Activated T-helper 9 cell treated with anti-CD3 and anti-CD28 coated beads, Interleukin-2, amount 50 U/mL, for 16 hours (primary cell): Measurements from ENCODE around the gene WNT7B.

ENCODE experiments used
- DNase-seq: peaks from one replicate; pipeline ENCODE4 v3.0.0-alpha.2; 2020; ENCODE audit warnings: low read depth

Gene WNT7B

DNA sequence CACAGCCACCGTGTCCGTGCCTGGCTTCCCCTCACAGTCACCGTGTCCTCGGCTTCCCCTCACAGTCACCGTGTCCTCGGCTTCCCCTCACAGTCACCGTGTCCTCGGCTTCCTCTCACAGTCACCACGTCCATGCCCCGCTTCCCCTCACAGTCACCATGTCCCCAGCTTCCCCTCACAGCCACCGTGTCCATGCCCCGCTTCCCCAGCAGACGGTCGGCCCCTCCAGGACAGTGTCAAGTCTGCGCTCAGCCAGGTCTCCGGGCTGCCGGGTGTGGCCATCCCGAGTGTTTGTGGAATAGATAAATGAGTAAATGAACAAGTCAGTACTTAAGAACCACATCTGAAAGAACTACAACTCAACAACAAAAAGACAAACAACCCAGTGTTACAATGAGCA lies 23.8 kb downstream of the WNT7B start:
- DNase-seq = no peak

DNA sequence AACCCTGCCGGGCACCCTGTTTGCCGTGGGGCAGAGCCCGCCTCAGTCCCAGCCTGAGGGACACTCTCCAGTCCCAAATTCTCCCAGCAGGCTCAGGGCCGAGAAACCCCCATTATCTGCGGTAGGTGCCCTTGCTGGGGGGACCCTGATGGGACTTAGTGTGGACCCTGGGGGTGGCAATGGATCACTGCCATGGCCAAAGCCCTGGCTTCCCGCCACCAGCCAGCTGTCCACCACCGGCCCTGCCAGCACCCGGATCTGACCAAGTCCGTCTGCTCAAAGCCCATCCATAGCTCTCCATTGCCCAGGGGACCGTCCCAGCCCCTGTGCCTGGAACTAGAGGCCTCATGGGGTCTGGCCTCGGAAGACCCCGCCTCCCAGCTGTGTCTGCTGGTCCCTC lies 24.4 kb downstream of the WNT7B start:
- DNase-seq = no peak

DNA sequence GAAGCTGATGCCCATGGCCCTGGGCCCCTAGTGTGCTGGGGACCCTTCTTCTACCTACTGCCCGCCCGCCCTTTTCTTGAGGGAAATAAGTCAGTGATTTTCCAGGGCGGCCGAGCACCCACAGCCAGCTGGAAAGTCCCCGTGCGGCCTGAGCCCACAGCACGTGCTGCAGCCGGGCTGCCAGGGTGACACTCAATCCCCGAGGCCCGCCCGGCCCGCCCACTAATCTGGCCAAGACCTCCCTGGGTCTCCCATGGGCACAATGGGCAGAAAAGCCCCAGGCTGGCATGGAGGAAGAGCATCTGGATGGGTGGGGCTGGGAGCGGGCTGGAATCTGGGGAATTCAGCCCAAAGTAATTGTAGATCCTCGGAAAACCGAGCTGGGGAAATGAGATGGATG lies 24.8 kb downstream of the WNT7B start:
- no peak for DNase-seq

DNA sequence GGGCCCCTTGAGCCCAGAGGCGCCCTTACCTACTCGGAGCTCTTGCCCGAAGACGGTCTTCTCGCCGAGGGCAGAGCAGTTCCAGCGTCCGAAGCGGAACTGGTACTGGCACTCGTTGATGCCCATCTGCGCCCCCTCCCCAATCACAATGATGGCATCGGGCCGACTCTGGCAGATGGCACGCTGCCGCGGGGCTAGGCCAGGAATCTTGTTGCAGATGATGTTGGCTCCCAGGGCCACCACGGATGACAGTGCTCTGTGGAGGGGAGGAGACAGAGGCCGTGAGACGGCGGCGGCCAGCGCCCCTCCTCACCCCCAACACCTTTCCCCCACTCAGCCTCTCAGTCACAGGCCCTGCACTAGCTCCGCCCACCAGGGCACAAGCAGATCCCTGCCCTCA lies 27.1 kb downstream of the WNT7B start:
- DNase-seq = no peak

DNA sequence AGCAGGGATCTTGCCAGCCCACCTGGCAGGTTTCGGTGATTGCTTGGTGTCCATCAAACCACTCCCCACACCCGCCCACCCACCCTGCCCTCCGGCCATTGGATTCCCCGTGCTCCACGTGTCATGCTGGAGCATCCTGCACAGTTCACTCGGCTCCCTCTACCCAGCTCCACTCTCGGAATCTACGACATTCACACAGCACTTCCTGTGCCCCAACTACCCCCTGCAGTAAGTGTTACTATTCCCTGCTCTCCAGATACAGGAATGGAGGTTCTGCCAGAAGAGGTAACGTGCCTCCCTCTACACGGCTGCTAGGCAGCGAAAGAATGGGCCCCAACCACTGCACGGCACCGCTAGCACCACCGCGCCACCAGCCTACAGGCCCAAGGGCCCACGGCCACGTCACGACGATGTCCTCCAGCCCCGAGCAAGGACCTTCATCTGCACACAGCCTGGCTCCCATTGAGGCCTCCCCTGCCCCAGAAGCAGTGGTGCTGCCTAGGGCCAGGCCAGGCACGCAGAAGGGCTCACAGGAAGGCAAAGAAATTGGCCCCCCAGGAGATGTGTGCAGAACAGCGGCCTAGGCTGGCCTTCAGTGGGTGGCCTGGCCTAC lies 27.6 kb downstream of the WNT7B start:
- no peak for DNase-seq

DNA sequence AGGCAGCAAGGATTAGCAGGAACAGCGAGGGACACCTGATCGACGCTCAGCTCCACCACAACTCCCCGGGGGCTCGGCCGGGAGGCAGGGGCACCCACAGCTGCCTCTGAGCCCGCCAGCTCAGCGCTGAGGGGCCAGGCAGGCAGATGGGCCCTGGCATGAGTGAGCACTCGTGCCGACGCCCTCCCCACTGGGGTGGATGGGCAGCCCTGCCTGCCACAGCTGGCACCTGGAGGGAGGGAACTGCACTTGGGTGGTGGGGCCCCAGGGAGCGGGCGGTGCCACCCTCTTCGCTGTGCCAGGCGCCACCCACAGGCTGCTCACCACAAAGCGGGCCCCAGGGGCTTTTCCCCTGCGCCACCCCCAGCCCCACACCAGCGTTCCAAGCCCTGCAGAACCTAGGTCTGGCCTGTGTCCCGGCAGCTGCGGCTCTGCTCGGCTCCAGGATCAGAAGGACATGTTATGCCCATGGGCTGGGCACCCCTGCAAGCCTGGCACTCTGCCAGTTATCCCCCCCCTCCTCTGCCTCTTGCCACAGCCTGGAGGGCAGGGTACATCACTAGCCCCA lies 28.8 kb downstream of the WNT7B start:
- no peak for DNase-seq

DNA sequence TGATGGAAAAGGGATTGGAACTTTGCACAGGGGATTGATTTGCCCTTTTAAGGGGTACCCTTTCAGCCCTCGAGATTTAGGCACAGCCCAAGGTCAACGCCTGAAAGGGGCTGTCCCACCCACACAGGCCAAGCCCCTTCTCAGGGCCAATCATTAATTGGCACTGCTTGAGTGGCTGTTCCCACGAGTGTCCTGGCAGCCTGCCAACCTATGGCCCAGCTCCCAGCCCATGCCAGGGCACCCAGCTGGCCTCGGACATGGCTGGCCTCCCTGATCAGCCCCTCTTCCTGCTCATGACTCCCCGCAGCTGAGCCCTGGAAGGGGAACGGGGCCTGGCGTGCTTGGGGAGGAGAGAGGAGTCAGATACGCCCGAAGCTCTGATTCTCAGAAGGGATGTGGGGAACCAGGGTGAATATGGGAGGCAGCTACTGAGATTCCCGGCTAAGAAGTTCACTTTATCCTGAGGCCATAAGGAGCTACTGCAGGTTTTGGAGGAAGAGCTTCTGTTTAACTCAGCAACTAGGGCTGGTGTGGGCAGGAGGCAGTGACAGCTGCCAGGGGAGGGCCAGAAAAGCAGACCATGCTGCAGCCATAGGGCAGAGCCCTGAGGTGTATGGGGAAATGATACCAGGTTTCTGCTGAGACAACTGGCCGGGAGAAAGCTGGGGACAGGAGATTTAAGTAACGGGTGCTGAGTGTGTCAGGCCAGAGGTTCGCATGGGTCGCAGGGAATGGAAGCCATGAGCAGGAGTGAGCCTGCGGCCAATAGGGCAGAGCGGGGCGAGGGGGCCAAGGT lies 30.0 kb downstream of the WNT7B start:
- DNase-seq = no peak

DNA sequence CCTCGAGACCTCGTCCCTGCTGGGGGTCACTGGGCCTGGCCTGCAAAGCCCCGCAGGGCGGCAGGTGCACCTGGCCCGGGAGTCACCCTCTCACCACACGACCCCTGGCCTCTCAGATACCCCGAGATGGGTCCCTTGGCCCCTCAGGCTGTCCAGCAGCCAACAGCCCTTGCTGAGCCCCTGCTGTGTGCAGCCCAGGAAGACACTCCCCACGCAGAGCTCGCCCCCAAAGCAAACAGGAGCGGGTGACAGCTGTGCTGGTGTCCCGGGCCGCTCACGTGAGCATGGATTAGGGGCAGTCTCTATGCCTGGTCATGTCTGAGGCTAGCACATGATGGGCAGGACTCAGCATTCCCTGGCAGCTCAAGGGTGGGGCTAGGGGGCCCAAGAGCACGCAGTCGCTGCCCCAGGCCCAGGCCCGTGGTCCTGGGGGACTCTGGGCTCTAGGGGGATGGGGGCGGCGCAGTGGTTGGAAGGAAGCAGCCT lies 31.3 kb downstream of the WNT7B start:
- DNase-seq = no peak

DNA sequence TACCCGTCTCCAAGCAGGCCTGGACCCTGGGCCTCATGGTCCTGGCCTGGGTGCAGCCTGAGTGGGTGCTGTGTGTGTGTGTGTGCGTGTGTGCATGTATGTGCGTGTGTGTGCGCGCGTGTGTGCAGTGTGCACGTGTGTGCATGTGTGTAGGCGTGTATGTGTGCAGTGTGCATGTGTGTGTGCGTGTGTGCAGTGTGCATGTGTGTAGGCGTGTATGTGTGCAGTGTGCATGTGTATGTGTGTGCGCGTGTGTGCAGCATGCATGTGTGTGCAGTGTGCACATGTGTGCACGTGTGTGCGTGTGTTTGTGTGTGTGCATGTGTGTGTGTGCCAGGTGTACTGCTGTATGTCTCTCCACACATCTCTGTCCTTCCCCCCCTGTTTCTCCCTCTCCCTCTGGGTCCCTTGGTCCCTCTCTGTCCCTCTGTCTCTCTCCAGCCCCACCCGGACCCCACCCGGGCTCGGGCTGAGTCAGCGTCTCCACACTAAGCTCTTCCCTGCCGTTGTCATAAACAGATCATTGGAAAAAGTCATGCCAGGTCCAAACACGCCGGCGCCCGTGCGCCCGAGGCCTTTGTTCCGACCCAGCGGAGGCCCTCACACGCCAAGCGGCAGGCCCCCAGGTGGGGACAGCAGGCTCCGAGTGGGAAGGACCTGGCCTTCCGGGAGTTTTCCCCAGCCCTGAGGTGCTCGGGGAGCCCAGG lies 34.0 kb downstream of the WNT7B start:
- no peak for DNase-seq

DNA sequence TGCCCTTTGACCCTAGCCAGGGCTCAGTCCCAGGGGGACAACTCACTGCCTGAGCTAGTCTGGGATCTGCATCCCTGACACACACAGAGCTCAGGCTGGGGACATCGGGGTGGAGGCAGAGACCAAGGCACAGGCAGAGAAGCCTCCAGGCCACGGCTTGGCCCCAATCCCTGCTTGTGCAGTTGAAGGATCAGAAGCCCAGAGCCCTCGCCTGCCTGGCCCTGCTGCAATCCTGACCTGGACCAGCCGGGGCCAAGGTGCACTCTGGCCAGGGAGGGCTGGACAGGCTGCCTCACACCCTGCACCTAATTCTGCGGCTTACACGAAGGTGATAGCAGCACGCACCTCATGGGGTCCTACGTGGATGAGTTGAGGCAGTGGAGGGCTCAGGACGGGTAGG lies 34.6 kb downstream of the WNT7B start:
- DNase-seq = no peak

DNA sequence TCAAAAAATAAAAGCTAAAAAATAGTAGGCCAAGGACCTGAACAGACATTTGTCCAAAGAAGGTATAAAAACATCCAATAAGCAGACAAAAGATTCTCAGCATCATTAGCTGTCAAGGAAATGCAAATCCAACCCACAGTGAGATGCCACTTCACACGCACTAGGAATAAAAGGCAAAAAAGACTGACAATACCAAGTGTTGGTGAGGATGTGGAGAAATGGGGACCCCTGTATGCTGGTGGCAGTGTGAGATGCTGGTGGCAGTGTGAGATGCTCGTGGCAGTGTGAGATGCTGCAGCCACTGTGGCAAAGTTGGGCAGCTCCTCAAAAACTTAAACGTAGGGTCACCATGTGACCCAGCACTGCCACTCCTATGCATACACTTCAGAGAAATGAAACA lies 38.0 kb downstream of the WNT7B start:
- DNase-seq = no peak

DNA sequence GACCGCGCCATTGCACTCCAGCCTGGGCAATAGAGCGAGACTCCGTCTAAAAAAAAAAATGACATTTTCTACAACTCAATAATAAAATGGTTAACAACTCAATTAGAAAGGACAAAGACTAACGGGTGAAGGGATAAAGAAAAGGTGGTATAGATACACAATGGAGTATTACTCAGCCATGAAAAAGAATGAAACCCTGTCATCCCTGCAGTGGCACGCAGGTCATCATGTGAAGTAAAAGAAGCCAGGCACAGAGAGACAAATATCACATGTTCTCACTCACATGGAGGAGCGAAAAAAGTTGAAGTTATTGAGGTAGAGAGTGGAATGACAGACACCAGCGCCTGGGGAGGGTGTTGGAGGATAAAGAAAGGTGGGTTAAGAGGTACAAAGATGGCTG lies 39.0 kb downstream of the WNT7B start:
- no peak for DNase-seq

DNA sequence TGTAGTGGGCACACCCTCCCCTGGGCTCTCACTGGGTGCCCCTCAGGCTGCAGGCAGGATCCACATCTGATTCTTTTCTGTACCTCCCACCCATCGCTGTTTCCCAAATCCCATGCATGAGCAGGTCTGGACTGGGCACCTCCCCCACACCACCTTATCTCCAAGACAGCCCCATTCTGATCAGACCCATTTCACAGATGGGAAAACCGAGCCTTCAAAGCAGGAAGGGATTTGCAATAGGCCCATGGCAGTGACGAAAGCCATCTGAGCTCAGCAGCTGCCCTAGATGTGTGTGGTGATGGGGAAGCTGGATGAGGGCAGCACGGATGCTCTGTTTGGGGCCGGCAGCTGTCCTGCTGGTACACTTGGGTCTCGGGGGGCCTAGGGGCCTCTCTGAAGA lies 41.4 kb downstream of the WNT7B start:
- no peak for DNase-seq

DNA sequence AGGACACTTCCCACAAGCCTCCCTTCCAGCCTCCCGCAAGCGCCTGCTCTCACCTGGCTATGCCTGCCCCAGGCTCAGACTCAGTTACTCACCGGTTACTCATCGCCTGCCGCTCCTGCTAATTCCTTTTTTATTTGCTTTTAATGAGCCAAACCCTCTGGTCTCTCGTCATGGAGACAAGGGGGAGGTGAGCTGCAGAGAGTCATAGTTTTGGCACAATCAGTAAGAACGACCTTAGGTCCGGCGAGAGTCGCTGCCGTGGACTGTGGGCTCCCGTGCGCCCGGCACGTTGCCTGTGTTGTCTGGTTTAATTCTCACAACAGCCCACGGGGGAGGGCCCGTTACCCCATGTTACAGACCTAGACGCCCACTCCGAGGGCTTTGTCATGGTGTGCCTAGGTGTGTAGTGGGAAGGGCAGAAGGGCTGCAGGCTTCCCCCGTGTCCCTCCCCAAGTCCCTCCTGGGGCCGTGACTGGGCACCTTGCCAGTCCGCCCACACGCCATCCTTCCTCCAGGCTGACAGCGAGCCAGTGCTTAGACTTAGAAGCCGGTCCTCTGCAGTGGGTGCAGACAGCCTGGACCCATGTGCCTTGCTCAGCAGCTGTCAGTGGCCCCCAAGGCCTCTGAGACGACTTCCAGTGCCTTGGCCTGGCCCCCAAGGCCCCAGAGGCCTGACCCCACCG lies 42.2 kb downstream of the WNT7B start:
- no peak for DNase-seq

DNA sequence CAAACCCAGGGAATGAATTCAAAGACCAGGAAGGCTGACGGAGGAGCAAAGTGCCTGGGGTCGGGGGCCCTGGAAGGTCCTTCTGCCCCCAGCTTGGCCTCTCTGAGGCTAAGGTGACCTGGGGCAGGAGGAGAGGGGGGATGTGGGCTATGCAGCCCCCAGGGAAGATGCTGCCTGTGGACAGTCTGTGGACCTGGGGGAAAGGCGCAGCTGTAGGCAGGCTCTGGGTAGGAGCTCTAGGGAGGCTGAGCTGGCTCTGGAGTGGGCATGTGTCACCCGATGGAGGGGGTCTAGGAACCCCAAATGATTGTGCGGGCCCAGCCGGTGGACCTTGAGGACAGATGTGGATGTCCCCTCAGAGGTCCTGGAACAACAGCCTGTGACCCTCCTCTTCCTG lies 42.8 kb downstream of the WNT7B start:
- DNase-seq = no peak

DNA sequence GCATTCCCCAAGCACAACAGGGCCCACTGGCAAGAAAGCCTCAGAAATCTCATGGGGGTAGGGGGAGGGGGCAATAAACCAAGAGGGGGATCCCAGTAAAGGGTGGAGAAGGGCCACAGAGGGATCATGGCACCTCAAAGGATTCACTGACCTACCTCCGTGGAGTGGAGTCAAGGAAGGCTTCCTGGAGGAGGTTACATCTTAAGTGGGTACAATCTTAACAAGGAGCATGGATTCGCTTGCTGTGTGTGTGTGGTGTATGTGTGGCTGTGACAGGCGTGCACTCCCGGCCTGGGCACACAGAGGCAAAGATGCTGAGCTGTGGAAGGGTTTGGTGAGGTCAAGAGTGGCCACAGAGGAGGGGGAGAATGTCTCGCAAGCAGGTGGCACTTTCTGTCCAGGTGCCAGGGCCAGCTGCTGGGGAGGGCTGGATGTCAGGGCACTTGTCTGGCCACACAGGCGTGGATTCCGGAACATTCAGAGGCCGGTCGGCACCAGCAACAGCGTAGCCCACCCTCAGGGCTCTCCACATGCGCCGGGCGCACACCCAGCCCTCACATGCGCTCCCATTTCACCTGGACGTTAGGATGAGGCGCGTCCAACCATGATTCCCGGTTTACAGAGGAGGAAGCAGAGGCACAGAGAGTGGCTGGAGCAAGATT lies 43.3 kb downstream of the WNT7B start:
- DNase-seq = no peak

DNA sequence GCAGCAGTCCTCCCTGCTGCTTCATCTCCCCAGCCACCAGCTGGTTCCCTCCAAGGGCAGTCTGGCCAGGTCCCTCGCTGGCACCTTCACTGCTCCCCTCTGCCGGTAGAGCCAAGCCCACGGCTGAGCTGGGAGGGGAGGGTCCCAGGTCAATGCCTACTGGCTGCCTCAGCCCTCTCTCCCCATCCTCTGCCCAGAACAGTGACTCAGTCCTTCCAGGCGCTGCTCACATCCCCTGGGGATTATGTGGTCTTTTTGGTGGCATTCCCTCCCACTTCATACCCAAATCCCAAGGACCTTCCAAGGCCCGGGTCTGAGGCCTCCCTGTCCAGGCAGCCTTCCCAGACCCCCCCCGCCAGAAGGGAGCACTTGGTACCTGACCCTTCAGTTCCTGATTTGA lies 44.9 kb downstream of the WNT7B start:
- DNase-seq = no peak

DNA sequence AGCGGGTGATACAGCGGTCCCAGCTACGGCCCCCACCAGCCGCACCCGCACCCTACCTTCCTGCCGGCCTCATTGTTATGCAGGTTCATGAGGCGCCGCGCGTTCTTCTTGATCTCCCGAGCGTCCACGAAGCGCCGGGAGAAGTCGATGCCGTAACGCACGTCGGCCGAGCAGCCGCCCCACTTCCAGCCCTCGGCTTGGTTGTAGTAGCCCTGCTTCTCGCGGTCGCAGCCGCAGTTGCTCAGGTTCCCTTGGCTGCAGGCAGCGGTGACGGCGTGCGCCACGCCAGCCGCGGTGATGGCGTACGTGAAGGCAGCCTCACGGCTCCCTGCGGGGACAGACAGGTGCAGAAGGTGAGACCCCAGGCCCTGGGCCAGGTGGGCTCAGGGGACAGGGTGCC lies 45.9 kb downstream of the WNT7B start:
- no peak for DNase-seq

DNA sequence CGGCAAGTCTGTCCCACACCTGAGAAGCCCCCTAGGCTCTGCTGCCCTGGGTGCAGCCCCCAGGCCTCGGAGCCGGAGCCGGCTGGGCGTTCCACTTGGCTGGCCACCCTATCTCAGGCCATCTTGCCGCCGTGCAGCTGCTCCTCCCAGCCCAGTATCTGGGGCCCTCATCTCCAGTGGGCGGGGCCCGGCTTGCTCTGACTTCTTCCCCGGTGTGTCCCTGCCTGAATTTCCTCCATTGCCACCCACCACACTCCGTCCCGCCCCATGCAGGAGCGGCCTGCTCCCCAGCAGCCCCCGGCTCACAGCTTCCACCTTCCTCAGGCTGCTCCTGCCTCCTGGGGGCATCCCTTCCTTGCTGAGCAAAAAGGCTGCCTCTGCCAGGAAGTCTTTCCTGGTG lies 46.6 kb downstream of the WNT7B start:
- no peak for DNase-seq

DNA sequence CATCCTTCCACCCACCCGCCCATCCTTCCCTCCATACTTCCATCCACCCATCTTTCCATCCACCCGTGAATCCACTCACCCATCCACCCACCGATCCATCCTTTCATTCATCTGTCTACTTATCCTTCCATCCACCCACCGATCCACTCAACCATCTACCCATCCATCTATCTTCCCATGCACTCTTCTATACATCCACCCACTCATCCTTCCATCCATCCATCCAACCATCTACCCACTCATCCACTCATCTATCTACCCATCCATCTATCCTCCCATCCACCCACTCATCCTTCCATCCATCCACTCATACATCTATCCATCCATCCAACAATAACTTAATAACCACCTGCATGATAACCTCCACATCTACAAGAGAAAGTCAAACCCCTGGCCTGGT lies 47.3 kb downstream of the WNT7B start:
- no peak for DNase-seq

DNA sequence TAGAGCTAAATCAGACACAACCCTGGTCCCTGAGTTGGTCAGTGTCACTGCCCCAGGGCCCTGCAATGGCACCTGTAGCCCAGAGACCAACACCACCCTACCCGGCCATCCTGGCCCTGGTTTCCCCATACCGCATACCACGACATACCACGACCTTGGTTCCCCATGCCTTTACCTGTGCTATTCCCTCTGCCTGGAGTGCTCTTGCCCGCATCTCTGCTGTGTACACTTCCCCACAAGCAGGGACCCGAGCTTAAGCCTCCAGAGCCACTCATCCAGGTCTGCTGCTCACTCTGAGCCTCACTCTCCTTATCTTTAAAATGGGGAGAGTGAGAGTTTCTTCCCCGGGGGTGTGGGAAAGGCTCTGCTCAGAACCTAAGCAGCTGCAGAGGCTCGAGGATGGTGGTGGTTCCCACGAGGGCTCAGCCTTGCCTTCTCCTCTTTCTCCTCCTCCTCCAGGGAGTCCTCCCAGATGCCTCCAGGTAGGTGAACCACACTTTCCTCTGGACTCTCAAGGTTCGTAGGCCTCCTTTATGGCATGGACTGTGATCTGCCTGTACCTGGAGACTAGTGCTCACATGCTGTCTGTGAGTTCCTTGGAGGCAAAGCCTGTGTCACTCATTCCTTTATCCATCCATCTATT lies 48.1 kb downstream of the WNT7B start:
- DNase-seq = no peak
